ENCODE measurements around the gene TSHB. TPM values are rescaled to one million over a fixed set of nuclear protein-coding genes. Genes with fewer than 3 reads are reported as not detected.

Gene TSHB
- total RNA-seq, 1 donor from 2014 or later, result not detected

- peaks cover 8% of the 10 kb centered on the region for H3K36me3 Mint-ChIP-seq (ENCODE audit: low read depth, unreplicated experiment)
- H3K27ac Mint-ChIP-seq (ENCODE audit: unreplicated experiment), result no peak overlapping the region
- DNase-seq (ENCODE audit: low spot score), result no peak
- H3K4me1 Mint-ChIP-seq (ENCODE audit: unreplicated experiment), result no peaks in the 10 kb centered on the region
- no peaks in the 10 kb centered on the region for H3K27me3 Mint-ChIP-seq (ENCODE audit: unreplicated experiment)
- H3K9me3 Mint-ChIP-seq (ENCODE audit: unreplicated experiment), result no peaks in the 10 kb centered on the region
- no peak overlapping the region for H3K4me3 Mint-ChIP-seq (ENCODE audit: unreplicated experiment)
- TF ChIP-seq CTCF (IDR thresholded peaks at IDR 0.05; ENCODE audit: unreplicated experiment), result no peak
Measured at GRCh38 chr1:115057661-115058254, 28.1 kb downstream of the TSHB start.

- no peak for DNase-seq (ENCODE audit: low spot score)
- Mint-ChIP-seq H3K4me1 (ENCODE audit: unreplicated experiment) (no peaks in the 10 kb centered on the region), H3K4me3 (ENCODE audit: unreplicated experiment) (no peak overlapping the region)
Measured at GRCh38 chr1:115059316-115059715, 29.7 kb downstream of the TSHB start.

GRCh38 chr1:115060501-115060900, 30.9 kb downstream of the TSHB start:
- H3K27me3 Mint-ChIP-seq (ENCODE audit: unreplicated experiment), result no peaks in the 10 kb centered on the region
- H3K9me3 Mint-ChIP-seq (ENCODE audit: unreplicated experiment), result no peaks in the 10 kb centered on the region
- no peaks in the 10 kb centered on the region for H3K4me1 Mint-ChIP-seq (ENCODE audit: unreplicated experiment)
- no peak overlapping the region for H3K27ac Mint-ChIP-seq (ENCODE audit: unreplicated experiment)
- TF ChIP-seq CTCF (IDR thresholded peaks at IDR 0.05; ENCODE audit: unreplicated experiment), result no peak
- no peak overlapping the region for H3K4me3 Mint-ChIP-seq (ENCODE audit: unreplicated experiment)
- peaks cover 14% of the 10 kb centered on the region for H3K36me3 Mint-ChIP-seq (ENCODE audit: low read depth, unreplicated experiment)
- no peak for DNase-seq (ENCODE audit: low spot score)

More at GRCh38 chr1:115059316-115059715, 29.7 kb downstream of the TSHB start:
- Mint-ChIP-seq H3K36me3 (ENCODE audit: low read depth, unreplicated experiment) (peaks cover 14% of the 10 kb centered on the region), H3K27me3 (ENCODE audit: unreplicated experiment) (no peaks in the 10 kb centered on the region), H3K9me3 (ENCODE audit: unreplicated experiment) (no peaks in the 10 kb centered on the region), H3K27ac (ENCODE audit: unreplicated experiment) (no peak overlapping the region)
- no peak for TF ChIP-seq CTCF (IDR thresholded peaks at IDR 0.05; ENCODE audit: unreplicated experiment)

GRCh38 chr1:115062542-115063004, 32.9 kb downstream of the TSHB start:
- Mint-ChIP-seq H3K4me3 (ENCODE audit: unreplicated experiment) (no peak overlapping the region), H3K36me3 (ENCODE audit: low read depth, unreplicated experiment) (peaks cover 14% of the 10 kb centered on the region), H3K4me1 (ENCODE audit: unreplicated experiment) (no peaks in the 10 kb centered on the region), H3K27ac (ENCODE audit: unreplicated experiment) (no peak overlapping the region), H3K27me3 (ENCODE audit: unreplicated experiment) (no peaks in the 10 kb centered on the region), H3K9me3 (ENCODE audit: unreplicated experiment) (no peaks in the 10 kb centered on the region)
- no peak for TF ChIP-seq CTCF (IDR thresholded peaks at IDR 0.05; ENCODE audit: unreplicated experiment)
- DNase-seq (ENCODE audit: low spot score), result no peak

GRCh38 chr1:115063228-115063901, 33.7 kb downstream of the TSHB start:
- TF ChIP-seq CTCF (IDR thresholded peaks at IDR 0.05; ENCODE audit: unreplicated experiment), result no peak
- no peak for DNase-seq (ENCODE audit: low spot score)
- H3K4me3 Mint-ChIP-seq (ENCODE audit: unreplicated experiment), result no peak overlapping the region
- no peaks in the 10 kb centered on the region for H3K4me1 Mint-ChIP-seq (ENCODE audit: unreplicated experiment)
- no peaks in the 10 kb centered on the region for H3K27me3 Mint-ChIP-seq (ENCODE audit: unreplicated experiment)
- H3K9me3 Mint-ChIP-seq (ENCODE audit: unreplicated experiment), result no peaks in the 10 kb centered on the region
- H3K27ac Mint-ChIP-seq (ENCODE audit: unreplicated experiment), result no peak overlapping the region
- peaks cover 10% of the 10 kb centered on the region for H3K36me3 Mint-ChIP-seq (ENCODE audit: low read depth, unreplicated experiment)
